Activated CD4-positive, CD25-positive, alpha-beta regulatory T cell (primary cell): Measurements from ENCODE around the gene RANBP10.
"Not testable (repeated sequence)": the region's sequence is repeated elsewhere in the genome, so short reads cannot be mapped to it uniquely, and the experiment has no call there.

Experiments
- DNase-seq, 4 experiments: peaks; one replicate each; lab custom pipeline; 2025; lab: John Stamatoyannopoulos, UW

RANBP10 gene

GRCh38 chr16:67713647-67714273, 92.6 kb downstream of the RANBP10 start:
- DNase-seq, result no peak

- DNase-seq, result no peak
Measured at GRCh38 chr16:67710607-67711006, 95.8 kb downstream of the RANBP10 start.

GRCh38 chr16:67709050-67709449, 97.3 kb downstream of the RANBP10 start:
- DNase-seq, result no peak

DNA sequence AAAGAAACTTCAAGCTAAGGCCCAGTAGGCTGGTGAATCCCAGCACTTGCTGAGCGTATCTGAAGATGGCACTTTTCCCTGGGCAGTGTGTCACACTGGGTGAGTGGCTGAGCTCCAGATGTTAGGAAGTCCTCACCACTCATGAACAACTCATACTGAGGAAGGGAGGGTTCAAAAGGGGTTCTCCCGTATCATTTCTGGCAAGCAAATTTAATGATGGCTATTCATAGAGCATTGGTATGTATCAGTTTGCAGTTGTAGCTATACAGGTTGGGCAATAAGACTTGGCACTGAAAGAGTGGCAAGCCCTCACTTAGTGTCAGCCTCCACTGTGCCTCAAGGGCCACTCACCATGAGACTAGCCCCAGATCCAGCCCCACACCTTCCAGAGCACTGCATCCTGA, 98.0 kb downstream of the RANBP10 start:
- DNase-seq, result no peak

- DNase-seq, result no peak
Measured at GRCh38 chr16:67707790-67708189, 98.6 kb downstream of the RANBP10 start.

GRCh38 chr16:67707210-67707609, 99.2 kb downstream of the RANBP10 start:
- DNase-seq, result no peak

DNA sequence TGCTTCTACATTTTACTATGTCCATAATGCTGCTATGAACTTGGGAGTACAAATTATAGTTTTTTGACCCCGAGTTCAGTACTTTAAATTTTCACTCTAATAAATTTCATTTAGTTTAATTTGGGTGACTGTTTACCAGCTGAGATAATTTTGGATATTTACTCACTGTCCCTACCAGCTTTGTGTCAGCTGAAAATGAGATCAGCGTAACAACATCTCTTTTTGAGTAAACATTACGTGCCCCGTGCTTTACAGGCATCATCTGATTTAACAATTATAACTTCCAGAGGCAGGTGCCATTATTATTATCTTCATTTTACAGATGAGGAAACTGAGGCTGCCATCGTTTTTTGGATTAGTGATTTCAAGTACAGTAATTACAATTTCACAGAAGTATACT, 102.2 kb downstream of the RANBP10 start:
- DNase-seq, result no peak

DNA sequence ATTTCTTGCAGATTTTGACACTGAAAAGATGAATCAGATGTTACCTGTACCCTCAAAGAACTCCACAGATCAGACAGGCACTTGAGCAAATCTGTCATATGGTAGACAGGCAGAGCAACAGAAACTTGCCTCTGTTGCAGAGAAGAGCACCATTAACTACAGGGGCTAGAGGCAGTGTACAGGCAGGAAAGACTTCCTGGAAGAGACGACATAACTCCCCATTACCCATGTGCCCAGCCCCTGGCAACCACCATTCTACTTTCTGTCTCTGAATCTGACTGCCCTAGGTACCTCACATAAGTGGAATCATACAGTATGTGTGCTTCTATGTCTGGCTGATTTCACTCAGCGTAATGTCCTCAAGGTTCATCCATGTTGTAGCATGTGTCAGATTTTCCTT, 102.7 kb downstream of the RANBP10 start:
- no peak for DNase-seq

DNA sequence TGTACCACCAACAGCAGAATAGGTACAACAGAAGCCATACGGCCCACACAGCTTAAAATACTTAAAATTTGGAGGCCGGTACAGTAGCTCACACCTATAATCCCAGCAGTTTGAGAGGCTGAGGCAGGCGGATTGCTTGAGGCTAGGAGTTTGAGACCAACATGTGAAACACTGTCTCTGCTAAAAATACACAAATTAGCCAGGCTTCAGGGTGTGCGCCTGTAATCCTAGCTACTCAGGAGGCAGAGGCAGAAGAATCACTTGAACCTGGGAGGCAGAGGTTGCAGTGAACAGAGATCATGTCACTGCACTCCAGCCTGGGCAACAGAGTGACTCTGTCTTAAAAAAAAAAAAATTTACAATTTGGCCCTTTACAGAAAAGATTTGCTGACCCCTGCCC, 104.2 kb downstream of the RANBP10 start:
- no peak for DNase-seq

DNA sequence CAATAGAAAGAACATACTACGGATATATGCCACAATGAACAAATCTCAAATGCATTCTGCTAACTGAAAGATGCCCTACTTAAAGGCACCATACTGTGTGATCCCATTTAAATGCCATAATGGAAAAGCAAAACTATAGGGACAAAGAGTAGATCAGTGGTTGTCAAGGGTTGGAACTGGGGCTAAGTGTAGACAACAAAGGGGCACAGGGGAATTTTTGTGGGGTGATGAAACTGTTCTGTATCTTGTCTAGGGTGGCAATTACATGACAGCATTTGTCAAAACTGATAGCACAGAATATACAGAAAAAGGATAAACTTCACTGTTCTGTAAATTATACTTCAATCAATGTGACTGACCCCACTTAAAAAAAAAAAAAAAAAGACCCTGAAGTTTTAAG, 104.9 kb downstream of the RANBP10 start:
- DNase-seq, result no peak

GRCh38 chr16:67699265-67699664, 107.1 kb downstream of the RANBP10 start:
- DNase-seq, result no peak

DNA sequence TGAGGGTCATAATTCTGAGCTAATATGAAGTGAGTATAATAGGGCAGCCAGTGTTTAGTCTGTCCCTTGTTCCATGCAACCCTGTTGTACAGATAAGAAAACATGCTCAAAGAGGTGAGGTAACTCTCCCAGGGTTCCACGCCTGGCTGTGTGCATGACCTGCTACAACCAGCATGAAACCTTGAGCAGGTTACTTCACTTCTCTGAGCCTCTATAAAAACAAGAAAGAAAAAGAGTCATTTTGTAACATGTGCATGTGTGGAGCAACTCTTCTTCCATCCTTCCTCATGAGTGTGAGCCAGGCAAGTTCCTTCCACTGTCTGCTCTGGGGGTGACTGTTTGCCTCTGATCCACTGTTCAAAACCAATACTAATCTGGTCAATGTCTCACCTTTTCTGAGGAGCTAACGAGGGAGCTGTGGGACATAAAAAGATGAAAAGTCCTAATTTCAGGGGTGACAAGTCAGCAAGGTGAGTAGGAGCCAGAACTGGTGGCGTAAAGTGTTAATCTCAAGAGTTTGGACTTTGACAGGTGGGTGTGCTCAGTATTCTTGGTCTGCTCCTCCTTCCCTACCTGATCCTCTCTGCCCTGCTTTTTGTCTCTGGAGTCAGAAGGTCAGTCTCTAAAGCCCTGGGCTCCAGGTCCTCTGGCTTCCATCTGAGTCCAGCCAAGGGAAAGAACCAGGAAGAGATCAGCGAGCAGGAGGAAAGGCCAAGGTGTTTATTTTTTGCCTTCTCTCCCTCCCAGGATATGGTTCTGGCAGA, 108.8 kb downstream of the RANBP10 start:
- no peak for DNase-seq

DNA sequence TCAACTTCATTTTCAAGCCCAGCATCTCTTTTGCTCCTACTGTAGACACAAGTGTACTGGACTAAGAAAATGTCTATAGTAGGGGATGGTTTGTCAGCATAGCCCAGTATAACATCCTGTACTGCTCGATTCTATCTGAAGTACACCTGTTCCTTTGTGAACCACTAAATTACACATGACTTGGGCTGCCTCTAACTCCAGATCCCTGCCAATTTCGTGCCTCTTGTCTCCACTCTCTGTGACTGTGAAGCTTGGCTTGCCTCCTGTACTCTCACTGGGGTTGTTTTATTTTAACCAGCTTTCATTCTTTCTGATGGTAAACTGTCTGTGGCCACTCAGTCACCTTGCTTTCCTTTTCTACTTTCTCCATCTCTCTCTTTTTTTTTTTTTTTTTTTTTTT, 111.7 kb downstream of the RANBP10 start:
- no peak for DNase-seq

- DNase-seq, result not testable (repeated sequence)
Measured at GRCh38 chr16:67693517-67694285, 112.7 kb downstream of the RANBP10 start.

DNA sequence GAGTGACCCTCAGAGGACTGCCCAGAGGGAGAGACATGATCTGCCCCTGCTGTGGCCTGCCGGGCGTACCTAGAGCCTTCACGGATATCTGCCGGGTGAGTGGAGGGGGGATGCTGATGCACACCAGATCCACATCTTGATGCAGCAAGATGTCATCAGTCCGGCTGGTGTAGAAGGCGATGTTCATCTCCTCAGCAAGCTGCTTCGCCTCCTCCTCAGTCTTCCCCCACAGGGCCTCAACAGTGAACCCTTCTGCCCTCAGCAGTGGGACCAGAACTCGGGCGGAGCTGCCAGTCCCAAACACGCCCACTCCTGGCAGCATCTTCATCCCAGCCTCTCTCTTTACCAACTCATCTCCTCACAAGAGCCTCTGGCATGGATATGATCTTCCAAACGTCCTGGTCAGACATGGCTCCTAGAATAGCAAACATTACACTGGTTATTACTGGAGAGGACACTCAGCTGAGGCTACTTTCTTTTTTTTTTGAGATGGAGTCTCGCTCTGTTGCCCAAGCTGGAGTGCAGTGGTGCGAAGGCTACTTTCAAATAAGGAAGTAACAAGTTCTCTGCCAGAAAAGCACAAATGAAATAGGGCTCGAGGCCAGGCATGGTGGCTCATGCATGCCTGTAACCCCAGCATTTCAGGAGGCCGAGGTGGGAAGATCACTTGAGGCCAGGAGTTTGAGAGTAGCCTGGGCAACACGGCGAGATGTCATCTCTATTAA, 120.8 kb downstream of the RANBP10 start:
- DNase-seq, result no peak

DNA sequence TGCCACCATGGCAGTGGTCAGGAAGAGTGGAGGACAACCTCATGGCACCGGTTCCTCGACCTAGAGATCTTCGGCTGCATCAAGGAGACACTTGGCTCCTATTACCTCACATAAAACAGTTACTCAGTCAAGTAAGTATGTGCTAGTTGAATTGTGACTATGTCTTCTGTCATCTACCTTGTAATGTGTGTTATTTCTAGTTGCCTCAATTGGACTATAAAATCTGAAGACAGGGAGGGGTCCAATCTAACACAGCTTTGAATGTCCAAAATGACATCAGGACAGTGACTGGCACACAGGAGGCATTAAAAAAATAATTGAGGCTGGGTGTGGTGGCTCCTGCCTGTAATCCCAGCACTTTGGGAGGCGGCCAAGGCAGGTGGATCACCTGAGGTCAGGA, 122.6 kb downstream of the RANBP10 start:
- DNase-seq, result no peak

- DNase-seq, result no peak
Measured at GRCh38 chr16:67679935-67680897, 126.1 kb downstream of the RANBP10 start.

GRCh38 chr16:67678354-67679023, 127.9 kb downstream of the RANBP10 start:
- no peak for DNase-seq

GRCh38 chr16:67677712-67678111, 128.6 kb downstream of the RANBP10 start:
- DNase-seq, result no peak

GRCh38 chr16:67676939-67677338, 129.4 kb downstream of the RANBP10 start:
- no peak for DNase-seq

GRCh38 chr16:67676516-67676915, 129.8 kb downstream of the RANBP10 start:
- no peak for DNase-seq
